ENCODE measurements around the gene GALNT2. TPM values are rescaled to one million over a fixed set of nuclear protein-coding genes. Genes with fewer than 3 reads are reported as not detected.

Gene GALNT2
- polyA plus RNA-seq, 3 donors = 19.6 to 25.6 (median 23.4) TPM

DNA sequence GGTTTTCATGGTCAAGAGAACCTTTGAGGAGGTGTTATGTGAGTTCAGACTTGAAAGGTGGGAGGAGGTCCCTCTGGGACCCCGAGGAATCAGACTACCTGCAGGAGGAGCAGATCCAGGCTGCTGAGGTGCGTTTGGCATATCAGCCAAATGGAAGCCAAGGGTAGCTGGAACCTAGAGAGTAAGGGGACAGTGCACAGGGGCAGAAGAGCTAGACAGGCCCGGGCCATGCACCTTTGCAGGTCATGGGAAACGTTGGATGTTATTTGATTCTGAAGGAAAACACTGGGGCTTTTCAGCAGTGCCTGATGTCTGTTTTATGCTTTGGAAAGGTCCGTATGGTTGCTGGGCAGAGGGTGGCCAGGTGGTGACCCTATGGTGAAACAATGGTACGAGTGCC lies 189.9 kb downstream of the GALNT2 start:
- no peaks in the 10 kb centered on the region for H3K27me3 Mint-ChIP-seq (ENCODE audit: low read depth in 3 of 3)
- intact Hi-C loops (cut with micrococcal nuclease) = no loop called here
- H4K20me1 ChIP-seq (ENCODE audit: insufficient read depth, low read length) = no peaks in the 10 kb centered on the region
- no peak overlapping the region for H3K4me3 ChIP-seq (replicated peaks in 1 of 3; ENCODE audit: low read depth in 2 of 3, low read length in 3 of 3)
- no peak overlapping the region for H3K9ac ChIP-seq (ENCODE audit: insufficient read depth, low read length, poor library complexity, severe bottlenecking)
- DNase-seq = no peak
- no peaks in the 10 kb centered on the region for H3K4me1 ChIP-seq (ENCODE audit: control insufficient read depth in 1 of 2, insufficient read depth in 2 of 2, low read length in 2 of 2)
- peaks cover 12% of the 10 kb centered on the region for H3K4me1 Mint-ChIP-seq
- no peaks in the 10 kb centered on the region for H3K27me3 ChIP-seq (ENCODE audit: control insufficient read depth in 2 of 2, insufficient read depth in 2 of 2, low read length in 2 of 2)
- H3K36me3 ChIP-seq (replicated peaks in 1 of 2; ENCODE audit: control insufficient read depth in 1 of 2, insufficient read depth in 2 of 2, low read length in 2 of 2) = peaks cover 50 to 87% of the 10 kb centered on the region in 2 donors
- no peak overlapping the region for H3K4me2 ChIP-seq (replicated peaks; ENCODE audit: extremely low read depth, low read length, poor library complexity, severe bottlenecking)
- H3K9me3 Mint-ChIP-seq = peaks cover 0 to 7% (median 3%) of the 10 kb centered on the region in 7 donors
- H2AFZ ChIP-seq (ENCODE audit: insufficient read depth, low read depth, low read length, poor library complexity, severe bottlenecking) = no peak overlapping the region
- H3K27ac Mint-ChIP-seq = peak overlapping the region in 1 of 7 donors; percentile 26
- H3K4me3 Mint-ChIP-seq = no peak overlapping the region
- no peaks in the 10 kb centered on the region for H3K79me2 ChIP-seq (ENCODE audit: insufficient read depth, low read length)
- TF ChIP-seq, protein P1, sequence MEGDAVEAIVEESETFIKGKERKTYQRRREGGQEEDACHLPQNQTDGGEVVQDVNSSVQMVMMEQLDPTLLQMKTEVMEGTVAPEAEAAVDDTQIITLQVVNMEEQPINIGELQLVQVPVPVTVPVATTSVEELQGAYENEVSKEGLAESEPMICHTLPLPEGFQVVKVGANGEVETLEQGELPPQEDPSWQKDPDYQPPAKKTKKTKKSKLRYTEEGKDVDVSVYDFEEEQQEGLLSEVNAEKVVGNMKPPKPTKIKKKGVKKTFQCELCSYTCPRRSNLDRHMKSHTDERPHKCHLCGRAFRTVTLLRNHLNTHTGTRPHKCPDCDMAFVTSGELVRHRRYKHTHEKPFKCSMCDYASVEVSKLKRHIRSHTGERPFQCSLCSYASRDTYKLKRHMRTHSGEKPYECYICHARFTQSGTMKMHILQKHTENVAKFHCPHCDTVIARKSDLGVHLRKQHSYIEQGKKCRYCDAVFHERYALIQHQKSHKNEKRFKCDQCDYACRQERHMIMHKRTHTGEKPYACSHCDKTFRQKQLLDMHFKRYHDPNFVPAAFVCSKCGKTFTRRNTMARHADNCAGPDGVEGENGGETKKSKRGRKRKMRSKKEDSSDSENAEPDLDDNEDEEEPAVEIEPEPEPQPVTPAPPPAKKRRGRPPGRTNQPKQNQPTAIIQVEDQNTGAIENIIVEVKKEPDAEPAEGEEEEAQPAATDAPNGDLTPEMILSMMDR (IDR thresholded peaks at IDR 0.05) = no peak
- no peaks in the 10 kb centered on the region for H3K9me3 ChIP-seq (replicated peaks in 1 of 2; ENCODE audit: control insufficient read depth in 1 of 2, insufficient read depth in 1 of 2, low read length in 2 of 2)
- 96% methylated on average over 6 of the region's 6 CpGs for WGBS (ENCODE audit: insufficient coverage)
- peaks cover 72 to 79% of the 10 kb centered on the region in 2 donors for H3K36me3 Mint-ChIP-seq
- no peak overlapping the region for H3K27ac ChIP-seq (ENCODE audit: low read depth in 1 of 2, low read length in 2 of 2)

DNA sequence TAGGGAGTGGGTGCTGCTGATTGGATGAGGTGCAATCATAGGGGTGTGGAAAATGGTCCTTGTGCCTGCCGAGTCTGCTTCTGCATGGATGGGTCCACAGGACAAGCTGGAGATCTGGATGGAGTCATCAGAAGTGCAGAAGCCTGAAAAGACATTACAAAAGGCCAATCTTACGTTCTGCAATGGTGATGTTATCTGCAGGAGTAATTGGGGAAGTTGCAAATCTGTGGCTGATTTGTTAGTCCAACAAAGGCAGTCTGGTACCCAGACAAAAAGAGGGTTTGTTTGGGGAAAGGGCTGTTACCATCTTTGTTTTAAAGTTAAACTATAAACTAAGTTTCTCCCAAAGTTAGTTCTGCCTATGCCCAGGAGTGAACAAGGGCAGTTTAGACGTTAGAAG lies 192.6 kb downstream of the GALNT2 start:
- no peak overlapping the region for H3K27ac ChIP-seq (ENCODE audit: low read depth in 1 of 2, low read length in 2 of 2)
- Mint-ChIP-seq H3K4me3 (no peak overlapping the region), H3K4me1 (peaks cover 12% of the 10 kb centered on the region), H3K27me3 (ENCODE audit: low read depth in 3 of 3) (no peaks in the 10 kb centered on the region), H3K36me3 (peaks cover 81% of the 10 kb centered on the region in 2 donors), H3K27ac (peak overlapping the region in 1 of 7 donors; percentile 66), H3K9me3 (peaks cover 0 to 7% (median 3%) of the 10 kb centered on the region in 7 donors)
- no peak overlapping the region for H3K4me3 ChIP-seq (replicated peaks in 1 of 3; ENCODE audit: low read depth in 2 of 3, low read length in 3 of 3)
- H2AFZ ChIP-seq (ENCODE audit: insufficient read depth, low read depth, low read length, poor library complexity, severe bottlenecking) = no peak overlapping the region
- no peaks in the 10 kb centered on the region for H3K9me3 ChIP-seq (replicated peaks in 1 of 2; ENCODE audit: control insufficient read depth in 1 of 2, insufficient read depth in 1 of 2, low read length in 2 of 2)
- intact Hi-C loops (cut with micrococcal nuclease) = no loop called here
- no peak overlapping the region for H3K4me2 ChIP-seq (replicated peaks; ENCODE audit: extremely low read depth, low read length, poor library complexity, severe bottlenecking)
- H3K4me1 ChIP-seq (ENCODE audit: control insufficient read depth in 1 of 2, insufficient read depth in 2 of 2, low read length in 2 of 2) = no peaks in the 10 kb centered on the region
- TF ChIP-seq, protein P1 (IDR thresholded peaks at IDR 0.05) = no peak
- H3K9ac ChIP-seq (ENCODE audit: insufficient read depth, low read length, poor library complexity, severe bottlenecking) = no peak overlapping the region
- 70% methylated on average over 3 of the region's 3 CpGs for WGBS (ENCODE audit: insufficient coverage)
- H3K36me3 ChIP-seq (replicated peaks in 1 of 2; ENCODE audit: control insufficient read depth in 1 of 2, insufficient read depth in 2 of 2, low read length in 2 of 2) = peaks cover 57 to 87% of the 10 kb centered on the region in 2 donors
- H3K27me3 ChIP-seq (ENCODE audit: control insufficient read depth in 2 of 2, insufficient read depth in 2 of 2, low read length in 2 of 2) = no peaks in the 10 kb centered on the region
- H3K79me2 ChIP-seq (ENCODE audit: insufficient read depth, low read length) = no peaks in the 10 kb centered on the region
- no peaks in the 10 kb centered on the region for H4K20me1 ChIP-seq (ENCODE audit: insufficient read depth, low read length)
- DNase-seq = no peak

All from CD14-positive monocyte (primary cell).